Parathyroid adenoma (tissue), 2 donors: ENCODE measurements around the gene PLCH1.

Experiments used
- H2AFZ ChIP-seq: fragments of 300-600 bp; sonication (generic); one replicate; pipeline ENCODE4 v1.7.0; 2017; ENCODE audit warnings: antibody characterized with exemption, mild to moderate bottlenecking
- H3K27ac ChIP-seq: fragments of 300-600 bp; sonication (generic); one replicate; pipeline ENCODE4 v1.7.0; 2017
- H3K27me3 ChIP-seq: fragments of 300-600 bp; sonication (generic); one replicate; pipeline ENCODE4 v1.7.0; 2017; ENCODE audit warnings: low read length; ENCODE audit not compliant: control insufficient read depth, insufficient read depth
- H3K36me3 ChIP-seq: fragments of 300-600 bp; sonication (generic); one replicate; pipeline ENCODE4 v1.7.0; 2017; ENCODE audit warnings: low read length; ENCODE audit not compliant: control insufficient read depth, insufficient read depth
- H3K4me1 ChIP-seq: fragments of 300-600 bp; sonication (generic); one replicate; pipeline ENCODE4 v1.7.0; 2017; ENCODE audit warnings: control low read depth
- H3K4me2 ChIP-seq: fragments of 300-600 bp; sonication (generic); one replicate; pipeline ENCODE4 v1.7.0; 2017; ENCODE audit warnings: low read length
- H3K4me3 ChIP-seq: fragments of 300-600 bp; sonication (generic); one replicate; pipeline ENCODE4 v1.7.0; 2017; ENCODE audit warnings: low read depth, low read length
- H3K79me2 ChIP-seq: fragments of 300-600 bp; sonication (generic); one replicate; pipeline ENCODE4 v1.7.0; 2017; ENCODE audit warnings: control low read depth
- H3K9ac ChIP-seq: fragments of 300-600 bp; sonication (generic); one replicate; pipeline ENCODE4 v1.7.0; 2017; ENCODE audit warnings: mild to moderate bottlenecking
- H3K9me3 ChIP-seq: fragments of 300-600 bp; sonication (generic); one replicate; pipeline ENCODE4 v1.7.0; 2017; ENCODE audit warnings: low read length; ENCODE audit not compliant: control insufficient read depth
- TF ChIP-seq, protein P1 (sequence below): fragments of 300-600 bp; sonication (generic); IDR thresholded peaks from one replicate; pipeline ENCODE4 v1.7.0; 2017; ENCODE audit warnings: antibody characterized with exemption, mild to moderate bottlenecking
- donor health status: primary hyperparathyroidism.

The PLCH1 gene

DNA sequence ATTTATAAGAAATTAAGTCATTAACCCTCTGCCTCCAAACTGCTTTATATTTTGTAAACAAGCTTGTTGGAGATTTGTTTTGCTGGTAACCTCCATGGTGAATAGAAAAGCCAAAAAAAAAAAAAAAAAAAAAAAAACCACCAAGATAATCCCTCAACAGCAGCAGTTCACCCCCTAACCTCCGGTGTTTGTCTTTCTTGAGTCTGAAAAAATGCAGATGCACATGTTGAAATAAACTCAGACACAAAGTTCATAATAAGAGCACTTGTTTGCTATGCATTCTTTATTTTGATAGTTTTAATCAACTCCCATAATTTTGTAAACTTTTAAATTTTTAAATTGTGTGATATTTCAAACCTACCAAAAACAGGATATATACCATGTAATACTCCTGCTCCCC lies 1.8 kb upstream of the PLCH1 start:
- Histone ChIP-seq H3K79me2 (no peaks in the 10 kb centered on the region), H3K4me3 (no peak overlapping the region), H3K36me3 (no peaks in the 10 kb centered on the region), H3K4me2 (no peak overlapping the region), H2AFZ (no peak overlapping the region), H3K4me1 (peaks cover 21% of the 10 kb centered on the region), H3K27me3 (no peaks in the 10 kb centered on the region), H3K9ac (no peak overlapping the region), H3K27ac (no peak overlapping the region), H3K9me3 (no peaks in the 10 kb centered on the region)
- TF ChIP-seq, protein P1, sequence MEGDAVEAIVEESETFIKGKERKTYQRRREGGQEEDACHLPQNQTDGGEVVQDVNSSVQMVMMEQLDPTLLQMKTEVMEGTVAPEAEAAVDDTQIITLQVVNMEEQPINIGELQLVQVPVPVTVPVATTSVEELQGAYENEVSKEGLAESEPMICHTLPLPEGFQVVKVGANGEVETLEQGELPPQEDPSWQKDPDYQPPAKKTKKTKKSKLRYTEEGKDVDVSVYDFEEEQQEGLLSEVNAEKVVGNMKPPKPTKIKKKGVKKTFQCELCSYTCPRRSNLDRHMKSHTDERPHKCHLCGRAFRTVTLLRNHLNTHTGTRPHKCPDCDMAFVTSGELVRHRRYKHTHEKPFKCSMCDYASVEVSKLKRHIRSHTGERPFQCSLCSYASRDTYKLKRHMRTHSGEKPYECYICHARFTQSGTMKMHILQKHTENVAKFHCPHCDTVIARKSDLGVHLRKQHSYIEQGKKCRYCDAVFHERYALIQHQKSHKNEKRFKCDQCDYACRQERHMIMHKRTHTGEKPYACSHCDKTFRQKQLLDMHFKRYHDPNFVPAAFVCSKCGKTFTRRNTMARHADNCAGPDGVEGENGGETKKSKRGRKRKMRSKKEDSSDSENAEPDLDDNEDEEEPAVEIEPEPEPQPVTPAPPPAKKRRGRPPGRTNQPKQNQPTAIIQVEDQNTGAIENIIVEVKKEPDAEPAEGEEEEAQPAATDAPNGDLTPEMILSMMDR = no peak

DNA sequence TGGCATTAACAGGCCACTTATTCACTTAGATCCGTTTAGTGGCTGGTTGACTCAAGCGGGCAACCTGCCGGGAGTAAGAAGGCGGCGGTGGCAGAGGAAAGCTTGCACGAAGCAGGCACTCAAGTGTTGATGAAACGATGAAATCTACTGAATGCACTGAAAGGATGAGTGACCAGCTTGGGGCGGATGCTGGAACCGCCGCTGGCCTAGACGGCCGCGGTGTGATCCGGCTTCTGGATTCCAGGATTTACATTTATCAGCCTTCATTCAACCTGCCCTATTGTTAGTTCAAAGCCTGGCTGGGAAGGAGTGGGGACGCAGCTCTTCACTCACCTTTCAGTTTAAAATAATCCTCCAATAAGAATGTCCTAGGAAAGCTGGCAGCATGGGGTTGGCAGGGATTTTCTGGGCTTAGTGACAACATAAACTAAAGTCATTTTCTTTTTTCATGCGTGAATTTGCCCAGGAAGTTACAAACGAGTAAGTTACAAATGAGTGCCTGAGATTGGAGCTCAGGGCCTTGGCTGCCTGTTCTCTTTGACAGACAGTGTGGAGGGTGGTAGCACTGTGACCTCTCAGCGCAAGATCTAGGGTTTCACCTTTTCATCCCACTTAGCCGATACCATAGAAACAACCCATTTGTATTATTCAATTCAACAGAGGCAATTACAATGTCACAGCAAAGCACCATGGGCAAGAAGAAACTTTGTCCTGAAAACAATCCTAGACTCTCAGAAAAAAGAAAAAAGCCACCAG lies 1.1 kb upstream of the PLCH1 start:
- no peaks in the 10 kb centered on the region for H3K36me3 ChIP-seq
- no peak overlapping the region for H3K4me2 ChIP-seq
- peak overlapping the region; percentile 58 for H2AFZ ChIP-seq
- H3K27ac ChIP-seq = no peak overlapping the region
- H3K9me3 ChIP-seq = no peaks in the 10 kb centered on the region
- TF ChIP-seq, protein P1 = no peak
- H3K9ac ChIP-seq = no peak overlapping the region
- peaks cover 24% of the 10 kb centered on the region for H3K4me1 ChIP-seq
- no peaks in the 10 kb centered on the region for H3K79me2 ChIP-seq
- H3K27me3 ChIP-seq = no peaks in the 10 kb centered on the region
- H3K4me3 ChIP-seq = no peak overlapping the region

GRCh38 chr3:155744010-155744625 lies 753 bp downstream of the PLCH1 start:
- Histone ChIP-seq H3K36me3 (no peaks in the 10 kb centered on the region), H3K9ac (peak overlapping the region; percentile 13), H3K27me3 (no peaks in the 10 kb centered on the region), H3K79me2 (no peaks in the 10 kb centered on the region), H3K4me1 (peaks cover 28% of the 10 kb centered on the region), H2AFZ (peak overlapping the region; percentile 97), H3K9me3 (no peaks in the 10 kb centered on the region), H3K4me3 (peak overlapping the region; percentile 76), H3K4me2 (peak overlapping the region; percentile 93), H3K27ac (no peak overlapping the region)
- TF ChIP-seq, protein P1 = no peak

- TF ChIP-seq, protein P1 = no peak
- peak overlapping the region; percentile 13 for H3K9ac ChIP-seq
- H3K4me3 ChIP-seq = peak overlapping the region; percentile 76
- no peaks in the 10 kb centered on the region for H3K27me3 ChIP-seq
- no peaks in the 10 kb centered on the region for H3K36me3 ChIP-seq
- no peaks in the 10 kb centered on the region for H3K79me2 ChIP-seq
- no peak overlapping the region for H3K27ac ChIP-seq
- H3K4me1 ChIP-seq = peaks cover 26% of the 10 kb centered on the region
- peak overlapping the region; percentile 93 for H3K4me2 ChIP-seq
- H2AFZ ChIP-seq = peak overlapping the region; percentile 97
- H3K9me3 ChIP-seq = no peaks in the 10 kb centered on the region
Measured at GRCh38 chr3:155743606-155744005, 1.3 kb downstream of the PLCH1 start.
